ENCODE measurements around the gene SMPD3. TPM values are rescaled to one million over a fixed set of nuclear protein-coding genes. Genes with fewer than 3 reads are reported as not detected.

Gene SMPD3
- total RNA-seq, 1 donor from 2014 or later: 0.49 TPM

DNA sequence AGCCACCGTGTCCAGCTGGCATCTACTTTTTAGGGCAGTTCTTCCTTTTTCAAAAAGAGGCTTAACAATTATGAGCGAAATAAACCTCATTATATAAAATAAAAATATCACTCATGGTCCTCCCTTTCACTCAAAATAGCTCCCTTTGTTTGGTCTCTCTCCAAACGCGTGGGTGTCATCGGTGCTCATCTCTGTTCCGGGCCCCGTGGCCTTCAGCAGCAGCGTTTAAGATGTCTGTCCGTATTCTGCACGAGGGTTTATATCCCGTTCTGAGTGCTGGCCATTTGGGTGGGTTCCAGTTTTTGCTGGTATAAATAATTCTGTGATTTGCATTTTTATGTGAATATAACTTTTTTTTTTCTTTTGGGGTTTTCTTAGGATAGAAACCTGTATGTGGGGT is 104.1 kb downstream of the SMPD3 start:
- H3K9me3 Mint-ChIP-seq: no peaks in the 10 kb centered on the region
- intact Hi-C loops (cut with micrococcal nuclease): no loop called here
- H3K4me1 Mint-ChIP-seq (ENCODE audit: low read depth): peaks cover 27% of the 10 kb centered on the region
- H3K27ac Mint-ChIP-seq: no peak overlapping the region
- H3K27me3 Mint-ChIP-seq (ENCODE audit: insufficient read depth): no peaks in the 10 kb centered on the region
- no peak for DNase-seq (ENCODE audit: low spot score)
- no peak overlapping the region for H3K4me3 Mint-ChIP-seq
- peaks cover 68% of the 10 kb centered on the region for H3K36me3 Mint-ChIP-seq (ENCODE audit: low read depth)

DNA sequence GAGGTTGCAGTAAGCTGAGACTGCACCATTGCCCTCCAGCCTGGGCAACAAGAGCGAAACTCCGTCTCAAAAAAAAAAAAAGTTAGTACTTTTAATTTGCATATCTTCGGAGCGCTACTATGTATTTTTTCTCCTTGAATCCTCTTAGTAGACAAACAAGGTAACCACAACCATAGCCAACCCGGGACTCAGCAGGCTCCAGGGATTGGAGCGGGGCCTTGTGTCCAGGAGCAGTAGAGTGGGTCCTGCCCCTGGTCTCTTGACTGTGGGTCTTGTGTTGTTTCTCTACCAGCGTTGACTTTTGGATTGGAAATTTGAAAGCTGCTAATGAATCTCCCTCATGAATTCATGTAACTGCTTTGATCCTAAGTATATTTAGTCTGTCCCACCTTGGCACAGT is 105.2 kb downstream of the SMPD3 start:
- intact Hi-C loops (cut with micrococcal nuclease): no loop called here
- DNase-seq (ENCODE audit: low spot score): no peak
- peaks cover 22% of the 10 kb centered on the region for H3K4me1 Mint-ChIP-seq (ENCODE audit: low read depth)
- H3K9me3 Mint-ChIP-seq: no peaks in the 10 kb centered on the region
- no peak overlapping the region for H3K4me3 Mint-ChIP-seq
- H3K27ac Mint-ChIP-seq: no peak overlapping the region
- H3K27me3 Mint-ChIP-seq (ENCODE audit: insufficient read depth): no peaks in the 10 kb centered on the region
- H3K36me3 Mint-ChIP-seq (ENCODE audit: low read depth): peaks cover 66% of the 10 kb centered on the region

GRCh38 chr16:68342620-68343019 is 105.7 kb downstream of the SMPD3 start:
- intact Hi-C loops (cut with micrococcal nuclease): no loop called here
- no peaks in the 10 kb centered on the region for H3K27me3 Mint-ChIP-seq (ENCODE audit: insufficient read depth)
- no peak overlapping the region for H3K27ac Mint-ChIP-seq
- no peak overlapping the region for H3K4me3 Mint-ChIP-seq
- DNase-seq (ENCODE audit: low spot score): no peak
- H3K9me3 Mint-ChIP-seq: no peaks in the 10 kb centered on the region
- H3K36me3 Mint-ChIP-seq (ENCODE audit: low read depth): peaks cover 66% of the 10 kb centered on the region
- peaks cover 18% of the 10 kb centered on the region for H3K4me1 Mint-ChIP-seq (ENCODE audit: low read depth)

DNA sequence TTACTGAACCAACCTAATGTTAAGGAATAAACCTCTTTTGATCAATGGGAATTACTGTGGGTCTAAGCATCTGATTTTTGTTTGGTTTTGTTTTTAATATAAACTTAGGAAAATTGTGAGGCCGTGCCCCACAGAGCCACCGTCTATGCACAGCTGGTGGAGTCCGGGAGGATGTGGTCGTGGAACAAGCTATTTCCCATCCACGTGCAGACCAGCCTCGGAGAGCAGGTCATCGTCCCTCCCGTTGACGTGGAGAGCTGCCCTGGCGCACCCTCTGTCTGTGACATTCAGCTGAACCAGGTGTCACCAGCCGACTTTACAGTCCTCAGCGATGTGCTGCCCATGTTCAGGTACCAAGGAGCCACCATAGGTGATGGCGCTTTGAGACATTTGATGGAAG is 109.1 kb downstream of the SMPD3 start:
- no peak overlapping the region for H3K4me3 Mint-ChIP-seq
- intact Hi-C loops (cut with micrococcal nuclease): no loop called here
- H3K27me3 Mint-ChIP-seq (ENCODE audit: insufficient read depth): no peaks in the 10 kb centered on the region
- no peak overlapping the region for H3K27ac Mint-ChIP-seq
- H3K4me1 Mint-ChIP-seq (ENCODE audit: low read depth): peaks cover 7% of the 10 kb centered on the region
- no peak for DNase-seq (ENCODE audit: low spot score)
- H3K36me3 Mint-ChIP-seq (ENCODE audit: low read depth): peaks cover 62% of the 10 kb centered on the region
- H3K9me3 Mint-ChIP-seq: no peaks in the 10 kb centered on the region

- no peaks in the 10 kb centered on the region for H3K27me3 Mint-ChIP-seq (ENCODE audit: insufficient read depth)
- no peak overlapping the region for H3K4me3 Mint-ChIP-seq
- H3K36me3 Mint-ChIP-seq (ENCODE audit: low read depth): peaks cover 63% of the 10 kb centered on the region
- peaks cover 7% of the 10 kb centered on the region for H3K4me1 Mint-ChIP-seq (ENCODE audit: low read depth)
- H3K27ac Mint-ChIP-seq: no peak overlapping the region
- DNase-seq (ENCODE audit: low spot score): no peak
- no peaks in the 10 kb centered on the region for H3K9me3 Mint-ChIP-seq
- intact Hi-C loops (cut with micrococcal nuclease): no loop called here
Observed at GRCh38 chr16:68338326-68339119, 109.8 kb downstream of the SMPD3 start.

GRCh38 chr16:68335175-68335574 is 113.1 kb downstream of the SMPD3 start:
- Mint-ChIP-seq H3K27me3 (ENCODE audit: insufficient read depth) (no peaks in the 10 kb centered on the region), H3K4me1 (ENCODE audit: low read depth) (peaks cover 21% of the 10 kb centered on the region), H3K27ac (no peak overlapping the region), H3K4me3 (no peak overlapping the region), H3K9me3 (no peaks in the 10 kb centered on the region), H3K36me3 (ENCODE audit: low read depth) (peaks cover 52% of the 10 kb centered on the region)
- intact Hi-C loops (cut with micrococcal nuclease): no loop called here
- DNase-seq (ENCODE audit: low spot score): no peak

GRCh38 chr16:68332411-68333121 is 115.7 kb downstream of the SMPD3 start:
- peak overlapping the region; percentile 38 for H3K4me3 Mint-ChIP-seq
- no peaks in the 10 kb centered on the region for H3K27me3 Mint-ChIP-seq (ENCODE audit: insufficient read depth)
- H3K4me1 Mint-ChIP-seq (ENCODE audit: low read depth): peaks cover 31% of the 10 kb centered on the region
- DNase-seq (ENCODE audit: low spot score): no peak
- peaks cover 39% of the 10 kb centered on the region for H3K36me3 Mint-ChIP-seq (ENCODE audit: low read depth)
- intact Hi-C loops (cut with micrococcal nuclease): no loop called here
- no peaks in the 10 kb centered on the region for H3K9me3 Mint-ChIP-seq
- H3K27ac Mint-ChIP-seq: peak overlapping the region; percentile 55

DNA sequence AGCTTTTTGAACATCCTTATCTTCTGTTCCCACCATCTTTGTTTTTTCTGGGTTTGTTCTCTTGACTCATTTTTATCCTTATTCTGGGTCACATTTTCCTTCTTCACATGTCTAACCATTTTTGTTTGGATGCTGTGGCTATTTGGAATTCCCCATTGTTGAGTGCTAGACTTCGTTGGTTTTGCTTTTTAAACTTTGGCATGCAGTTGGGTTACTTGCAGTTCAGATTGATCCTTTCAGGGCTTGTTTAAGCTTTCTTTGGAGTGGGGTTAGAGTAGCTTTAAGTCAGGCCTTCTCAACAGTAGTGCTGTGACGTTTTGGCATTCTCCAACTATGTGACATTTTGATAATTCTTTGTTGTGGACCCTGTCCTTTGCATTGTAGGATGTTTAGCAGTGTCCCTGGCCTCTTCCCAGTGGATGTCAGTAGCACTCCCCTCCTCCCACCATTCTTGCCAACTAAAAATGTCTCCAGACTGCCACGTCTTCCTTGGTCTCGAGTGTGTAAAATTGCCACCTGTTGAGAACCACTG is 116.4 kb downstream of the SMPD3 start:
- no peak for DNase-seq (ENCODE audit: low spot score)
- peaks cover 36% of the 10 kb centered on the region for H3K4me1 Mint-ChIP-seq (ENCODE audit: low read depth)
- no peaks in the 10 kb centered on the region for H3K27me3 Mint-ChIP-seq (ENCODE audit: insufficient read depth)
- no peaks in the 10 kb centered on the region for H3K9me3 Mint-ChIP-seq
- peaks cover 37% of the 10 kb centered on the region for H3K36me3 Mint-ChIP-seq (ENCODE audit: low read depth)
- H3K27ac Mint-ChIP-seq: peak overlapping the region; percentile 55
- peak overlapping the region; percentile 5 for H3K4me3 Mint-ChIP-seq
- intact Hi-C loops (cut with micrococcal nuclease): no loop called here

DNA sequence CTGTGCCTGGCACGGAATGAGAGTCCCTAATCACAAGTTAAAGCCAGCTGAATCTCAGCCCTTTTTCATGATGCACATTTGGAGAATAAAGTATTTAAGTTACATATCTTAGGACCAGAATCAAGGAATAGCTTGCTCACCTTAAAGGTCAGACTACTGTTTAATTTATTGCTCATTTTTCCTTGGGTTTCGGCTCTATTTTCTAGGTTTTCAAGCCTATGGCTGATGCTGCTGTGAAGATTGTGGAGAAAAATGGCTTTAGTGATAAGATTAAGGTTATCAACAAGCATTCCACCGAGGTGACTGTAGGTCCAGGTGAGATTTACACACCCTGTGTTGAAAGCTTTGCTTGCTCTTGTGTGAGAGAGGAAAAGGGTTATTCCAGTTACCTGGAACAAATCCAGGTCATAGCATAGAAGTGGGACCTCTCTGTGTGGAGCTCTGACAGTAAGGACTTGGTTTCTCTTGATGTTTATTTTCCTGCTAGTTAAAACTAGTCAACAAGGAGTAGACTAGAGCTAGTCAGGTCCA is 119.4 kb downstream of the SMPD3 start:
- Mint-ChIP-seq H3K27me3 (ENCODE audit: insufficient read depth) (no peaks in the 10 kb centered on the region), H3K4me3 (no peak overlapping the region), H3K4me1 (ENCODE audit: low read depth) (peaks cover 41% of the 10 kb centered on the region), H3K27ac (no peak overlapping the region), H3K36me3 (ENCODE audit: low read depth) (peaks cover 28% of the 10 kb centered on the region), H3K9me3 (no peaks in the 10 kb centered on the region)
- no peak for DNase-seq (ENCODE audit: low spot score)
- intact Hi-C loops (cut with micrococcal nuclease): loop anchor here (1.0 to 10.0 kb wide), 6 partner anchors 18 to 1084 kb away; partner anchors contain the start of genes FHOD1, PLA2G15, PRMT7 and SLC9A5

- Mint-ChIP-seq H3K4me3 (no peak overlapping the region), H3K27me3 (ENCODE audit: insufficient read depth) (no peaks in the 10 kb centered on the region), H3K27ac (no peak overlapping the region), H3K36me3 (ENCODE audit: low read depth) (peaks cover 26% of the 10 kb centered on the region), H3K4me1 (ENCODE audit: low read depth) (peaks cover 41% of the 10 kb centered on the region), H3K9me3 (no peaks in the 10 kb centered on the region)
- intact Hi-C loops (cut with micrococcal nuclease): loop anchor here (1.0 to 10.0 kb wide), 6 partner anchors 17 to 1084 kb away; partner anchors contain the start of genes FHOD1, PLA2G15, PRMT7 and SLC9A5
- peak; percentile 73 for DNase-seq (ENCODE audit: low spot score)
Observed at GRCh38 chr16:68328151-68328859, 120.0 kb downstream of the SMPD3 start.

GRCh38 chr16:68324780-68325357 is 123.4 kb downstream of the SMPD3 start:
- H3K27ac Mint-ChIP-seq: no peak overlapping the region
- intact Hi-C loops (cut with micrococcal nuclease): loop anchor here (10.0 kb wide), 1 partner anchor 1080 kb away; the partner anchor contains the start of genes FHOD1 and SLC9A5
- no peaks in the 10 kb centered on the region for H3K27me3 Mint-ChIP-seq (ENCODE audit: insufficient read depth)
- no peaks in the 10 kb centered on the region for H3K9me3 Mint-ChIP-seq
- peaks cover 34% of the 10 kb centered on the region for H3K4me1 Mint-ChIP-seq (ENCODE audit: low read depth)
- peaks cover 29% of the 10 kb centered on the region for H3K36me3 Mint-ChIP-seq (ENCODE audit: low read depth)
- H3K4me3 Mint-ChIP-seq: no peak overlapping the region
- no peak for DNase-seq (ENCODE audit: low spot score)

DNA sequence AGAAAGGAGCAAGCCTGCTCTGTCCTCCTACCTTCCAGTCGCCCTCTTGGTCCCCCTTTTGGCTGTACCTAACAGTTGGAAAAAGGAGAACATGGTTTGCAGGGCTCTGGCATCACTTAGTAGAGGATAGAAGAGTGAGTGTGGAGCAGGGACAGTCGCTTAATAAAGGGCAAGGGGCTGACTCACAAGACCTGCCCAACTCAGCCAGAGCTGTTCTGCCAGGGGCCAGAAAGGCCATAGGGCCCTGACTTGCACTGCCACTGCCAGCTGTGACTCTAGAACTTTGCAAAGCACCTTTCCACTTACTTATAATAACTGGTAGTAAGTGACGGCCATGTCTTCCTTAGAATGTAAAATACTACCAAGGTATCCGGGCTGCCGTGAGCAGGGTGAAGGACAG is 124.0 kb downstream of the SMPD3 start:
- no peak overlapping the region for H3K4me3 Mint-ChIP-seq
- intact Hi-C loops (cut with micrococcal nuclease): loop anchor here (10.0 kb wide), 1 partner anchor 1080 kb away; the partner anchor contains the start of genes FHOD1 and SLC9A5
- no peaks in the 10 kb centered on the region for H3K27me3 Mint-ChIP-seq (ENCODE audit: insufficient read depth)
- H3K9me3 Mint-ChIP-seq: no peaks in the 10 kb centered on the region
- H3K36me3 Mint-ChIP-seq (ENCODE audit: low read depth): peaks cover 30% of the 10 kb centered on the region
- peaks cover 39% of the 10 kb centered on the region for H3K4me1 Mint-ChIP-seq (ENCODE audit: low read depth)
- no peak overlapping the region for H3K27ac Mint-ChIP-seq
- DNase-seq (ENCODE audit: low spot score): no peak

All from activated T-helper 1 cell treated with anti-CD3 and anti-CD28 coated beads, Interleukin-12 subunit alpha, Interleukin-12 subunit beta, Interleukin-2, Interleukin-4 antibody, amounts not matched to agents 30 ng/mL and 10 ng/mL and 1 ng/mL, durations not matched to agents 14 hours and 24 hours and 36 hours (primary cell).